ENCODE data around the gene COA6.

Gene COA6, protein sequence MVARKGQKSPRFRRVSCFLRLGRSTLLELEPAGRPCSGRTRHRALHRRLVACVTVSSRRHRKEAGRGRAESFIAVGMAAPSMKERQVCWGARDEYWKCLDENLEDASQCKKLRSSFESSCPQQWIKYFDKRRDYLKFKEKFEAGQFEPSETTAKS

DNA sequence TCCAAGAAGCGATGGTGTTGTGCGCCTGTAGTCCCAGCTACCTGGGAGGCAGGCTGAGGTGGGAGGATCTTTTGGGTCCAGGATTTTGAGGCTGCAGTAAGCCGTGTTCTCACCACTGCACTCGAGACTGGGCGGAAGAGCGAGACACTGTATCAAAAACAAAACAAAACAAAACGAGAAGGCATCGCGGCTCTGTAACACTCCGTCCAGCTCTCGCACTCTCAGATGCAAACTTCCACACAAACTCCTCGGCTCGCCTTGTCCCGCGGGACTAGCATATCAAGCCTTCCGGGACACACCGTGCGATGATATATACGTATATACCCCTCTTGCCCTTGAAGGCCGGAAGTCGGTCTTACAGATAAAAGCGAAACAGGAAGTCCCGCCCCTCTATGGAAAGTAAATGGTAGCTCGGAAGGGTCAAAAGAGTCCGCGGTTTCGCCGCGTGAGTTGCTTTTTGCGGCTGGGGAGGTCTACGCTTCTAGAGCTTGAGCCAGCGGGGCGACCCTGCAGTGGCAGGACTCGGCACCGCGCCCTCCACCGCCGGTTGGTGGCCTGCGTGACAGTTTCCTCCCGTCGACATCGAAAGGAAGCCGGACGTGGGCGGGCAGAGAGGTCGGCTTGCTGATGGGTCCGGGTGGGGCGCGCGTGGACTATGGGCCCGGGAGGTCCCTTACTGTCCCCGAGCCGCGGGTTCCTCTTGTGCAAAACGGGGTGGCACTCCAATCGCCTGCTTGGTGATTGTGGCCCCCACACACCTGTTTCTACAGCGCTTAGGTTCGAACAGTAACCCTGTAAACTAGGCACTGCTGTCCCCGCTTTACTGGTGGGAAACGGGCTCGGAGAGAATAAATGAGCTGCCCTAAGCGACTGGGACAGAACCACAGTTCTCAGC lies at the start of gene COA6:
Gene COA6 (plus strand): TSS at position 393 of the 895 bp plus-strand sequence. CDS start 11 bp downstream, at position 404.
- peak; percentile 66 to 98 (median 86) for DNase-seq

DNA sequence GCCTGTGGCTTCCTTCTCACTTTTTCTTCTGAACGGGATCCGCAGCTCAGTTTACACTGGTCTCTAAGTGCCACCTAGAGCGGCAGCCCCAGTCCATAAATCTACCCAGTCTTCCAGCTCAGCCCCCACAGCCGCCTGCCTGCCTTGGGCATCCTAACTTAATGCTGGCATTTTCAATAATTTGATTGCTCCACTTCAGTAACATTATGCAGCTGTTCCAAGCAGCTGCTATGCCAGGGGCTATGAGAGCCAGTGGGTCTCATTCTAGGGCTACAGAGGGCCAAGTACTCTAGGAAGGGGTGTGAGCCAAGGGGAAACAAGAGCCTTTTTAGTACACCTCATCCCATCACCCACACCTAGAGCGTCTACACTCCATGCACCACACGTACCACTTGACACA lies 48.4 kb upstream of the COA6 start:
- DNase-seq, result no peak

DNA sequence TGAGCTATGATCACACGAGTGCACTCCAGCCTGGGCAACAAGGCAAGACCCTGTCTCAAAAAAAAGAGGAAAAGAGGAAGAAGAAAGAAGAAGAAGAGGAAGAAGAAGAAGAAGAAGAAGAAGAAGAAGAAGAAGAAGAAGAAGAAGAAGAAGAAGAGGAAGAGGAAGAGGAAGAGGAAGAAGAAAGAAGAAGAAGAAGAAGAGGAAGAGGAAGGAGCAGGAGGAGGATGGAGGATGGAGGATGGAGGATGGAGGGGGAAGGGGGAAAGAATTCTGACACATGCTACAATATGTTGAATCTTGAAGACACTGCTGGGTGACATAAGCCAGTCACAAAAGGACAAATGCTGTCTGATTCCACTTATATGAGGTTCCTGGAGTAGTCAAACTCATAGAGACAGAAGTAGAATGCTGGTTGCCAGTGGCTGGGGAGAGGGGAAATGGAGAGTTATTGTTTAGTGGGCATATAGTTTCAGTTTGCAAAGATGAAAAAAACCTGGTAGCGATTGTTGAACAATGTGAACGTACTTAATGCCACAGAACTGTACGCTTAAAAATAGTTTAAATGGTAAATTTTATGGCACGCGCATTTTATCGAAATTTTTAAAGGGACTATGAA lies 47.3 kb upstream of the COA6 start:
- DNase-seq, result no peak

DNA sequence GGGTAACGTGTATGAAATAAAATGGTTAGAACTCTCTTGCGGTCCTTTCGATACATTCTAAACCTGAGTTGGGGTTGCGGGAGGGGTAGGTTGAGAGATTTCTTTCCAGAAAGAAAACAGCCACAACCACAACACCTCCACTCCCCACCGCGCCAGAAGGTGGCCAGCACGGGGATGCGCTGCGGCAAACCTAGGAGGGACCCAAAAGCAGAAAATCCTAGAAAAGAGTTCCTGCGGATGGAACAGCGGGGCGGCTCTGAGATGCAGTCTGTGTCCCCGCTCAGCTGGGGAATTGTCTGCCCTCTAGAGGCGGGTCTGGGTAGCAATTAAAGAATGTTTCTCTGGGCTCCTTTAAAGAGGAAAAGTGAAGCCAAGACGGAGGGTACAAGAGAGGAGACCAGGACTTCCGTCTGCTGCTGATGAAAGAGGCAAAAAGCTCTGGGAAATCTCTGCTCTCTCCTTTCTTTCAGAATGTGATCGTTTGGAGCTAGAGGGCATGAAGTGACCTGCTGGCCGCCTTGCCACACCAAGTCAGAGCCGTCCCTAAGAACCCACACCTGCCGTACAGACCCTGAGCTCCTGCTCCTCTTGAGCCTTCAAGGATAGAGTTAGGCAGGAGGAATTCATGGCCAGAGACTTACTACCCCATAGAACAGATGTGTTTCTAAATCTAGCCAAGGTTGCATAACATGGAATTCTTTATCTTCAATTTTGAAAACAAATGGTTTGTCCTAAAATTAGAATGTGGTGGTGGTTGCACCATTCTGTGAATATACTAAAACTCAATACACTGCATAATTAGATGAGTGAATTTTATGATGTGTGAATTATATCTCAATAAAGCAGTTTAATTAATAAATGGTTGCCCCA lies 46.5 kb upstream of the COA6 start:
- peak in 25 of 51 donors; percentile 4 to 67 (median 18) for DNase-seq

DNA sequence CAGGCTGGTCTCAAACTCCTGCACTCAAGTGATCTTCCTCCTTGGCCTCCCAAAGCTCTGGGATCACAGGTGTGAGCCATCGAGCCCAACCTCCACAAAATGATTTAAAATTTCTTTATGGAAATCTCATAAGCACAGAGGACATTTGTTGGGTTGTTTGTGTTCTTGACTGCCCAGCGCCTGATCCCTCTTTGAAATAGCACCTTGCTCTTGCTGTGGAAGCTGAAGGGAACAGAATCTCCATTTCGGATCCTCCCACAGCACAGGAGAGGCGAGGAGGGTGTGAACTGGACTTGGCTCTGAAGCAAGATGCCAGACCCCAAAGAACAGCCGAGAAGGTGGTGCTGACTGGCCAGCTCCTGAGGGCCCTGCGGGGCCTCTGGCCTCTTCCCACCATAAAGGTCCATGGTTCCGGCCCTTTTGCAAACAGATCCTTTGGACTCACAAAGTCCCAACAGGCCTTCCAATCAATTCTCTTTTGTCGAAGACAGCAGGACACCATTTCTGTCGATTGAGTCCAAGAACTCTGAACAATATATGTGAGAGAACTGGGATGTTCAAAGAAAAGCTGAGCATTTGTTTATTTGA lies 45.6 kb upstream of the COA6 start:
- DNase-seq, result no peak

DNA sequence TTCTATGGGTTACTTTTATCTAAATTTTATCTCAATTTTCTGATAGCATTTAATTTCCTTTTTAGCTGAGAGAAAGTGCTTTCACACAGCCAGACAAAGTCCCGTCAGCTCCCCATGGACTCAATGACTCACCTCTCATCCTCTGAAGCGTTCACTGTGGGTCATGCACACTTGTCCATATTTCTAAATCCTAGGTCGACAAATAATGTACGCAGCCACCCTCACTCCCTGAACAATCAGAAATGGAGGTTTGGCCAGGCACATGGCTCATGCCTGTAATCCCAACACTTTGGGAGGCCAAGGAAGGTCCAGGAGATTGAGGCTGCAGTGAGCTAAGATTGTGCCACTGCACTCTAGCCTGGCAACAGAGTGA lies 42.4 kb upstream of the COA6 start:
- no peak for DNase-seq

DNA sequence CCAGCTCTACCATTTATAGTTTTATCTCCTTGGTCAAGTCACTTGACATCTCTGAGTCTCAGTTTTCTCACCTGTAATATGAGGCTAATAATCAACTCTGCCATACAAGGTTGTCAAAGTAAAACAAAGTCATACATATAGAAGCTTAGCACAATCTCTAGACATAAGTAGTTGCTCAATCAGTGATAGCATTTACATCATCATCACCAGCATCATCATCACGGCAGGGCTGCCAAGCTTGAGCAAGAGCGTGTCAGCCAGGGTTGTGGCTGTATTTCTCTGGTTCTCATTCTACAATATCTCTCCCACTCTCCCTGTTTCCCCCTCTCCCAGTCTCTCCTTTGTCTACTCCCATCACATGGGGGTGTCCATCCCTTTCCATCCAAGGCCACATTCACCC lies 41.7 kb upstream of the COA6 start:
- no peak for DNase-seq

DNA sequence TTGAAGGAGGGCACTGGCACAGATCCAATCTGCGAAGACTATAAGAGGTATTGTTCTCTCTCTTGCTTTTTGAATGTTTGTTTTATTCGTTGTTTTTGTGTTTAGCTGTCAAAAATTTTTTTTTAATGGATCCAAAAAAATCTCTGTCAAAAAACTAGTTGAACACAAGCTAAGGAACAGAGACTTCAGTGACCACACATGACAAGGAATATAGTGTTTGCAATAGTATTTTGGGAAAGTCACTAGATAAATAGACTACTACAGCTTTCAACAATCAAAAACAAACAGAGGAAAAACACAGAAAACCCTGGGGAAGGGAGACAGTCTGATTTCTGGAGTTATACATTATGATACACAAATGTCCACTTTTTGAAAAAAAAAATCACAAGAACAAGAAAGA lies 36.9 kb upstream of the COA6 start:
- no peak for DNase-seq

DNA sequence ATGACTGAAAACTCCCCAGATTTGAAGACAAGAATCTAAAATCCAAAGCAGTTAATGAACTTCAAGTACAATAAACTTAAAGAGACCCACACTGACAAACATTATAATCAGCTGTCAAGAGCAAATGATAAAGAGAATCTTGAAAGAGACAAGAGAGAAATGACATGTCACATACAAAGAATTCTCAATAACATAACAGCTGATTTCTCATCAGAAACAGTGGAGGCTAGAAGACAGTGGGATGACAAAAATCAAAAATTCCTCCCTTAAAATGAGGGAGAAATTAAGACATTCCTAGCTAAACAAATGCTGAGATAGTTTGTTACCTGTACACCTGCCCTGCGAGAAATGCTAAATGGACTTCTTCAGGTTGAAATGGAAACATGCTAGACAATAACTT lies 36.0 kb upstream of the COA6 start:
- DNase-seq, result no peak

DNA sequence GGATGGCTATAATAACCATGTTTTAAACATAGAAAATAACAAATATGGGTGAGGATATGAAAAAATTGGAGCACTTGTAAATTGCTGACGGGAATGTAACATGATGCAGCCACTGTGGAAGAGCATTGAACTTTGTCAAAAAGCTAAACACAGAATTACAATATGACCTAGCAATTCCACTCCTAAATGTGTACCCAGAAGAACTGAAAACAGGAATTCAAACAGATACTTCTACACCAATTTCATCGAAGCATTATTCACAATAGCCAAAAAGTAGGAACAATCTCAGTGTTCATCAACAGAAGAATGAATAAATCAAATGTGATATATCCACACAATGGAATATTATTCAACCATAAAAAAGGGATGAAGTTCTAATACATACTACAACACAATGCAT lies 32.7 kb upstream of the COA6 start:
- DNase-seq, result no peak

DNA sequence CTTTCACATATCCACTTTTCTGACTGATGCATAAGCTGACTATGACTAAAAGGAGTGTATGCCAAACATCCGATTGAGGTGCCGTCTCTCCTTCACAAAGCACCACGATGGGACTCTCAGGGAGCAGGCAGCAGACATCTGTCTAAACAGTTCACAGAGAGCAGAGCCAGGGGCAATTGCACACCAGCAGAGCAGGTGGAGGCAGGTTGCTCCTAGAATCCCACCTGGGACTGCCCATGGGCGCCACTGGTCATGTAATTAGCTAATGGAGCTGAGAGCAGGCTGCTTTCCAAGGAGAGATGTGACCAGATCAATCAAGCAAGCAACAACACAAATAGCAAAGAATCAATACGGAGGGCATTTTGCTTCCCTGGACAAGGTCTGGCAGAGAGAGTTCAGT lies 30.5 kb upstream of the COA6 start:
- no peak for DNase-seq

DNA sequence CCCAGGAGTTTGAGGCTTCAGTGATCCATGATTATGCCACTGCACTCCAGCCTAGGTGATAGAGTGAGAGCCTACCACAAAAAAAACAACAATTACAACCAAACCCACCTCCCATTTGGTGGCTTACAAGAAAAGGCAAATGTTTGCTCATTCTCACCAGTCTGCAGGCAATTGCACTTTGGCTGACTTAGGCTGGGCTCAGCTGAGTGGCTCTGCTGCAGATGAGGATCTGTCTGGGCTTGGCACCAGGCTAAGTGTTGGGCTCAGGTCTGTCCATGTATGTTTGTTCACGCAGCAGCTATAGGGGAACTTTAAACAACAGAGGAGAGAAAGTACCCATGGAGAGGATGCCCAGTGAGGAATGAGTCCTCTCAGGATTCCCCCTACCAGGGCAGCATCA lies 28.0 kb upstream of the COA6 start:
- no peak for DNase-seq

DNA sequence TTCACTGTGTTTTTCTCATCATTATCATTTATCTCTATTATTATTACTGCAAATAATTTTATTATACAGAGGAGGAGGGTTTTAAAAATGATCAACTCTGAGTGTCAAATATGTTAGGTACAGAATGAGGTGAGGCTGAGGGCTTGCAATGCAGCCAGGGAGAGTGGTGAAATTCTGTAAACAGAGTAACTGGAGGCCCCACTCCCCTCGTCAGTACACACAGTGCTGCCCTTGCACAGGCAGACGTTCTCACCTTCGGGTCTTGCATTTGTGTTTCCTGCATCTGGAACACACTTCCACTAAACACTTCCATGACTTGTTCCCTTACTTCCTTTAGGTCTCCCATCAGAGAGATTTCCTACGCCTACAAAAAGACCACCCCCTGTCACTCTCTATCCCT lies 24.3 kb upstream of the COA6 start:
- no peak for DNase-seq

DNA sequence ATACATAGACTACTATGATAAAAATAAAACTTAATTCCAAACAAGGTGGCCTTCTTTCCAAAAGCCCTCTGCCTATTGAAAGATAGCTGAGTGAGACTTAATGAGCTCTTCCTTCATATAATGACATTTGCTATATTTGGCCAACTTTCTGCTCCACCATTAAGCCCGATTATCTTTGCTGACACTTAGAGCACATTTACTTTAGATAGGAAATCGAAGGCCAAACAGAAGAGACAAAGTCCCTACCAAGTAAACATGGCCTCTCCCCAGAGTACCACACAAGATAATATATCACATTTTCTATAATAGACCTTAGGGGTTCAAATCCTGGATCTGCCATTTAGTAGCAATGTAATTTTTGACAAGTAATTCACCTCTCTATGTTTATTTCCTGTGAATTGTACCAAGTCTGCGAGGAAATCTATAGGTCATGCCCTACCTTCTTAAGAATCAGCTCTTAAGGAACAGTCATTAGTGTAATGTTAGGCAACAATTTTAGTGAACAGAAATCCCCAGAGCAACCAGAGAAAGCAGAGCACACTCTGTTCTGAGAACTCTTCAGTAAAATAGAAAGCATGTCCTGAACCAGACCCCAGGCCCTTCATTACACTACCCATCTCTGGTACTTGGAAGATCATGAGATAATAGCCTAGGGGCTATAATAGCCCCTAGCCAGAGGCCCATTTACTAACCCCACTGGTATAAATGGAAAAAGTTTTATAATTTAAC lies 17.3 kb upstream of the COA6 start:
- DNase-seq, result no peak

DNA sequence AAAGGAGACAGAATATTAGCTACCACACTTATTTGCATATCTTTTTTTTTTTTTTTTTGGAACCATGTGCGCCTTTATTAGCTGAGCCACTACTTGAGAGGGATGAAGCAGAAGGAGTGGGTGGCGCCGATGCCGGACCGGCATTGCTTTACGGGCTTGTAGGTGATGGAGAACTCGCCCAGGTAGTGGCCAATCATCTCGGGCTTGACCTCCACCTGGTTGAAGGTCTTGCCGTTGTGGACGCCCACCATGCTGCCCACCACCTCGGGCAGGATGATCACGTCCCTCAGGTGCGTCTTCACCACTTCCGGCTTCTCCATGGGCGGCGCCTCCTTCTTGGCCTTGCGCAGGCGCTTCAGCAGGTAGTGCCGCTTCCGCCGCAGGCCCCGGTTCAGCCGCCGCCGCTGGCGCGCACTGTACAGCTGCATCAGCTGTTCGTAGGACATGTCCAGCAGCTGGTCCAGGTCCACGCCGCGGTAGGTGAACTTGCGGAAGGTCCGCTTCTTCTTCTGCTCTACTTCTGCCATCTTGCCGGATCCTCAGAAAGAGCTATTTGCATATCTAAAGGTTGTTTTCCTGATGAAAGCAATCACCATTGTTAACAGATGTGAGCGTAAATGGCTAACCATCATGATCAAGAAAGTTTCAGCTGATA lies 16.5 kb upstream of the COA6 start:
- peak in 15 of 51 donors; percentile 1 to 31 (median 10) for DNase-seq

DNA sequence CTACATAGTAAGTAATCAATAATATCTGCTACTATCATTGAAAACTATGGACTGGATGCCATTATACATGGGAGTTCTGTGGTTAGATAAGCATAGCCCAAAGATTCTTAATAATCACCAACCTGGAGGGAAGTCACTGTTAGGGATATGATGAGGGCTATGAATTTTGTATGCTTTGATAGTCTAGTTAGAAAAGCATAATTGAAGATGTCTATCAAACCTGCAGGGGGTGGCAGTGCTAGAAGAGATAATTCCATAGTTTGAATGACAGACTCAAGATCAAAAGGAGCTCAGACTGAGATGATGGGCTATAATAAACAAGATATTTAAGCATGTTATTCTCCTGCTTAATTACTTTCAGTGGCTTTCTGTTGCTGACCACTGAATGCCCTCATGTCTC lies 15.4 kb upstream of the COA6 start:
- DNase-seq, result no peak

DNA sequence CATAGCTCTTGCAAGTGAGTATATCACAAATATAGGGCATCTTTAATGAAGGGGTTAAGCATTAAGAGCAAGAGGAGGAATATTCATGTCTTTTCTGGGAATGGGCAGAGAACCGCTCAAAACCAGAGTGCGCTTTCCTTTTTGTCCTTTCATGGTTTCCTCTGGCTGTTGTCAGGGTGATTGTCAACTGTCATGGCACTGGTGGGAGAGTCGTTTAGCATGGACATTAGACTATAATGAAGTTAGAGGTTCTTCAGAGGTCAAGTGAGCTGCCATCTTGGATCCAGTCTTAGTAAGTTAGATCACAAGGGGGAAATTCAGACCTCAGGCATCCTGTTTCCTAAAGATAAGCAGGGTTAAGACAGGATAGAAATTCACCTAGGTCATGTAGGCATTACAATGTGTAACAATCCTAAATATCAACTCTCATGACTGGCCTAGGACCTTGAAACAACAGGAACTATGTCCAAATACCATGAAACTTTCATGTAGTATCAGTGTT lies 12.1 kb upstream of the COA6 start:
- no peak for DNase-seq

DNA sequence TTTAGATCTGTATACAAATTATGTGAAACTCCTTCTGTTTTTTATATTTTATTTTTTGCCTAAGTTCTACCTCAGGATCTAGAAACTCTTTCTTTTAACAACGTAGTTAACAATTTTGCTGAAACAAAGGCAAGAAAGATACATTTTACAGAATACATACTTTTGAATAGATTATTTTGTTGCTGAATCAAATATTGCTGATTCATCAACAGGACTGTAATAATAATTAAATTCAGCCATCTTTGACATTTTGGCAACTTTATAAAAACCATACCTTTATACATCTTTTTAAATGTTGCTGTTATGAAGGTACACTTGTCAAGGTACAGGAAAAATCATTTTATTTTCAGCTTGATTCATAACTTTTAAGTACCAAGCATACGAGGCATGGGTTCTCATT lies 10.7 kb upstream of the COA6 start:
- no peak for DNase-seq

DNA sequence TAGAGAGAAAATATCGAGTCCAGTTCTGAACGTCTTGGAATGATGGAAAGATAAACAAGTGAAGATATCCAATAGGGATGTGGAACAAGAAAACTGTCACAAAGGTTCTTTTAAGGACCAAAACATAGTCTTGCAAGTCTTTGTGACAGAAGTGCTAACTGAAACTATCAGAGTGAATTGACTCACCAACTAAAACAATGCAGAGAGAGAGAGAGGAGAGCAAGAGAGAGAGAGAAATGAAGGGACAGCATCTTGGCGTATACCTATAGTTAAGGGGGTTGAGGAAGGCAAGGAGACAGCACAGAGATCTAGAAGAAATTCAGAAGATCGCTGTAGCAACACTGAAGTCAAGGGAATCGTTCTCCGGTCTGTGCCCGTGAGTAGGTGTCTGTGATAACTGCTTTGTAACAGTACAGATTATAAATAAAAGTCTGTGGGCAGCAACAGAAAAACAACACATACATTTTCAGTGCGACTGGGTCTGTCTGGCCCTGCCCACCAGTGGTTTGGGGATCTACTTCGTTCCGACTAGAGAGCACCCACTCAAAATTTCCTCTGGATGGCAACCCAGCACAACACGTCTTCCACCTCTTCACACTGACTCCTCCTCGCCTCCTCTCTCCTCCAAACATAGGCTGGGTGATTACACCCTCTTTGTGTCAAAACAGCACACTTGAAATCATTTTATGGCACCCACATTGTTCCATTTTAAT lies 4.8 kb upstream of the COA6 start:
- peak in 2 of 51 donors; percentile 24 to 47 for DNase-seq
